Activated CD8-positive, alpha-beta memory T cell treated with anti-CD3 and anti-CD28 coated beads for 4 hours (primary cell): ENCODE measurements around the gene POTEJ.
"Not testable (repeated sequence)": the region's sequence is repeated elsewhere in the genome, so short reads cannot be mapped to it uniquely, and the experiment has no call there.

Source experiments
- DNase-seq, 2 donors: peaks; one replicate each; pipeline ENCODE4 v3.0.0-alpha.2; 2020; ENCODE audit warnings: low read depth in 2 of 2

The POTEJ gene

GRCh38 chr2:130611140-130611539 lies at the start of gene POTEJ:
Gene POTEJ, plus strand, starts transcription at chr2:130611440. Its CDS starts 93 bp downstream, at chr2:130611533.
- not testable (repeated sequence) for DNase-seq

GRCh38 chr2:130566165-130566564 lies 45.1 kb upstream of the POTEJ start:
- not testable (repeated sequence) for DNase-seq

GRCh38 chr2:130571929-130572328 lies 39.3 kb upstream of the POTEJ start:
- not testable (repeated sequence) for DNase-seq

GRCh38 chr2:130574230-130574629 lies 37.0 kb upstream of the POTEJ start:
- DNase-seq = not testable (repeated sequence)

- DNase-seq = not testable (repeated sequence)
These were observed 34.9 kb upstream of the POTEJ start for GRCh38 chr2:130576209-130576784.

- not testable (repeated sequence) for DNase-seq
These were observed 33.7 kb upstream of the POTEJ start for GRCh38 chr2:130577559-130577958.

GRCh38 chr2:130579121-130579520 lies 32.1 kb upstream of the POTEJ start:
- not testable (repeated sequence) for DNase-seq

- not testable (repeated sequence) for DNase-seq
These were observed 29.7 kb upstream of the POTEJ start for GRCh38 chr2:130581491-130581890.

- DNase-seq = not testable (repeated sequence)
These were observed 28.3 kb upstream of the POTEJ start for GRCh38 chr2:130582970-130583369.

- DNase-seq = not testable (repeated sequence)
These were observed 27.7 kb upstream of the POTEJ start for GRCh38 chr2:130583582-130583981.

- DNase-seq = not testable (repeated sequence)
These were observed 26.5 kb upstream of the POTEJ start for GRCh38 chr2:130584726-130585125.

- DNase-seq = not testable (repeated sequence)
These were observed 22.4 kb upstream of the POTEJ start for GRCh38 chr2:130588688-130589458.

- not testable (repeated sequence) for DNase-seq
These were observed 20.9 kb upstream of the POTEJ start for GRCh38 chr2:130590170-130590841.

GRCh38 chr2:130590842-130591359 lies 20.3 kb upstream of the POTEJ start:
- not testable (repeated sequence) for DNase-seq

GRCh38 chr2:130592791-130593414 lies 18.3 kb upstream of the POTEJ start:
- not testable (repeated sequence) for DNase-seq

GRCh38 chr2:130594011-130594410 lies 17.2 kb upstream of the POTEJ start:
- DNase-seq = not testable (repeated sequence)

GRCh38 chr2:130596757-130597156 lies 14.5 kb upstream of the POTEJ start:
- not testable (repeated sequence) for DNase-seq

- DNase-seq = not testable (repeated sequence)
These were observed 13.2 kb upstream of the POTEJ start for GRCh38 chr2:130597994-130598393.

GRCh38 chr2:130598463-130598862 lies 12.8 kb upstream of the POTEJ start:
- DNase-seq = not testable (repeated sequence)

GRCh38 chr2:130599393-130599792 lies 11.8 kb upstream of the POTEJ start, which contains the start of gene CFC1:
Gene CFC1, minus strand, starts transcription at chr2:130599575. Its CDS starts 288 bp downstream, at chr2:130599287.
- DNase-seq = not testable (repeated sequence)

- not testable (repeated sequence) for DNase-seq
These were observed 11.3 kb upstream of the POTEJ start for GRCh38 chr2:130599926-130600325.
